ENCODE results near the gene RAN. TPM values are rescaled to one million over a fixed set of nuclear protein-coding genes. Genes with fewer than 3 reads are reported as not detected.

Gene RAN
- total and polyA plus RNA-seq, 9 of the 15 experiments (the other 6 are each of a cell fraction or from before 2014, with no cell fraction given), result 1,687 to 3,820 (median 2,300) TPM

GRCh38 chr12:130838951-130839769 is 32.7 kb upstream of the RAN start, which contains the start of gene STX2 (continued):
- peak; percentile 97 for TF ChIP-seq HDAC2 (IDR thresholded peaks at IDR 0.05)
- peak in 1 of 2 experiments; percentile 84; a peak in 2 of 4 replicates for TF ChIP-seq ARNT (IDR thresholded peaks at IDR 0.05)
- peak; percentile 63 to 69 (median 65) for TF ChIP-seq CTCF (IDR thresholded peaks at IDR 0.05 in 2 of 3, conservative IDR thresholded peaks at IDR 0.05 in 1 of 3; ENCODE audit: insufficient read depth in 2 of 3, low read depth in 1 of 3, low read length in 3 of 3)
- 0 out of 6 replicates have a peak, but pooled peaks of 1 of the 3 experiments have one; percentile 41 for TF ChIP-seq ZBTB11 (CRISPR knock-in tag; IDR thresholded peaks at IDR 0.05)
- TF ChIP-seq CTBP1 (IDR thresholded peaks at IDR 0.05; ENCODE audit: borderline replicate concordance), result peak; percentile 76; the same call in 1 of the 2 replicates
- no peak for TF ChIP-seq FOXA3 (CRISPR knock-in tag; conservative IDR thresholded peaks at IDR 0.05 in 1 of 2, IDR thresholded peaks at IDR 0.05 in 1 of 2)
- TF ChIP-seq PHF8 (IDR thresholded peaks at IDR 0.05; ENCODE audit: borderline replicate concordance, low read length), result peak; percentile 61; the same call in 1 of the 2 replicates
- TF ChIP-seq ZNF311 (CRISPR knock-in tag; IDR thresholded peaks at IDR 0.05), result 0 out of 2 replicates have a peak, but pooled peaks have one; percentile 35
- TF ChIP-seq KDM1A (IDR thresholded peaks at IDR 0.05), result 0 out of 4 replicates have a peak, but pooled peaks of 1 of the 2 experiments have one; percentile 29
- peak in 1 of 2 experiments; percentile 35; a peak in 1 of 4 replicates for TF ChIP-seq TEAD1 (CRISPR knock-in tag; IDR thresholded peaks at IDR 0.05)
- TF ChIP-seq JUN (IDR thresholded peaks at IDR 0.05; ENCODE audit: borderline replicate concordance, low read depth, low read length), result peak; percentile 58; the same call in 1 of the 2 replicates
- TF ChIP-seq JUN (CRISPR knock-in tag; IDR thresholded peaks at IDR 0.05; ENCODE audit: borderline replicate concordance), result no peak
- no peak; the same call in 1 of the 2 replicates for TF ChIP-seq USF2 (CRISPR knock-in tag; IDR thresholded peaks at IDR 0.05)
- TF ChIP-seq, protein P1, sequence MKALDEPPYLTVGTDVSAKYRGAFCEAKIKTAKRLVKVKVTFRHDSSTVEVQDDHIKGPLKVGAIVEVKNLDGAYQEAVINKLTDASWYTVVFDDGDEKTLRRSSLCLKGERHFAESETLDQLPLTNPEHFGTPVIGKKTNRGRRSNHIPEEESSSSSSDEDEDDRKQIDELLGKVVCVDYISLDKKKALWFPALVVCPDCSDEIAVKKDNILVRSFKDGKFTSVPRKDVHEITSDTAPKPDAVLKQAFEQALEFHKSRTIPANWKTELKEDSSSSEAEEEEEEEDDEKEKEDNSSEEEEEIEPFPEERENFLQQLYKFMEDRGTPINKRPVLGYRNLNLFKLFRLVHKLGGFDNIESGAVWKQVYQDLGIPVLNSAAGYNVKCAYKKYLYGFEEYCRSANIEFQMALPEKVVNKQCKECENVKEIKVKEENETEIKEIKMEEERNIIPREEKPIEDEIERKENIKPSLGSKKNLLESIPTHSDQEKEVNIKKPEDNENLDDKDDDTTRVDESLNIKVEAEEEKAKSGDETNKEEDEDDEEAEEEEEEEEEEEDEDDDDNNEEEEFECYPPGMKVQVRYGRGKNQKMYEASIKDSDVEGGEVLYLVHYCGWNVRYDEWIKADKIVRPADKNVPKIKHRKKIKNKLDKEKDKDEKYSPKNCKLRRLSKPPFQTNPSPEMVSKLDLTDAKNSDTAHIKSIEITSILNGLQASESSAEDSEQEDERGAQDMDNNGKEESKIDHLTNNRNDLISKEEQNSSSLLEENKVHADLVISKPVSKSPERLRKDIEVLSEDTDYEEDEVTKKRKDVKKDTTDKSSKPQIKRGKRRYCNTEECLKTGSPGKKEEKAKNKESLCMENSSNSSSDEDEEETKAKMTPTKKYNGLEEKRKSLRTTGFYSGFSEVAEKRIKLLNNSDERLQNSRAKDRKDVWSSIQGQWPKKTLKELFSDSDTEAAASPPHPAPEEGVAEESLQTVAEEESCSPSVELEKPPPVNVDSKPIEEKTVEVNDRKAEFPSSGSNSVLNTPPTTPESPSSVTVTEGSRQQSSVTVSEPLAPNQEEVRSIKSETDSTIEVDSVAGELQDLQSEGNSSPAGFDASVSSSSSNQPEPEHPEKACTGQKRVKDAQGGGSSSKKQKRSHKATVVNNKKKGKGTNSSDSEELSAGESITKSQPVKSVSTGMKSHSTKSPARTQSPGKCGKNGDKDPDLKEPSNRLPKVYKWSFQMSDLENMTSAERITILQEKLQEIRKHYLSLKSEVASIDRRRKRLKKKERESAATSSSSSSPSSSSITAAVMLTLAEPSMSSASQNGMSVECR (CRISPR knock-in tag; IDR thresholded peaks at IDR 0.05), result peak; percentile 64; the same call in 1 of the 2 replicates

Measured in K562 (cell line).